HepG2 (cell line): Measurements from ENCODE around the gene BBS5. TPM values are rescaled to one million over a fixed set of nuclear protein-coding genes. Genes with fewer than 3 reads are reported as not detected.

Source experiments
- CHD2 ChIP-seq: IDR thresholded peaks from 2 replicates; pipeline ENCODE4 v1.6.1; 2011; ENCODE audit warnings: low read depth, low read length, improper control_type of control experiment
- ELF4 ChIP-seq: sonication (generic); formaldehyde crosslinking; IDR thresholded peaks from 2 replicates; pipeline ENCODE4 v1.5.0; 2020; ENCODE audit warnings: missing genetic modification reagents, mild to moderate bottlenecking, moderate library complexity, borderline replicate concordance
- HNRNPL ChIP-seq: fragments of 200-400 bp; formaldehyde crosslinking; IDR thresholded peaks from 2 replicates; pipeline ENCODE4 v1.6.1; 2017; ENCODE audit warnings: mild to moderate bottlenecking, low read depth, low read length
- HOXA5 ChIP-seq: sonication (generic); formaldehyde crosslinking; IDR thresholded peaks from 2 replicates; pipeline ENCODE4 v1.4.0; 2020; ENCODE audit warnings: missing genetic modification reagents
- JARID2 ChIP-seq: sonication (generic); formaldehyde crosslinking; IDR thresholded peaks from 2 replicates; pipeline ENCODE4 v1.8.1; 2023; ENCODE audit warnings: missing genetic modification reagents, inconsistent platforms; ENCODE audit not compliant: insufficient replicate concordance
- ONECUT2 ChIP-seq: sonication (generic); formaldehyde crosslinking; IDR thresholded peaks from 2 replicates; pipeline ENCODE4 v1.4.0; 2020; ENCODE audit warnings: missing genetic modification reagents
- RNF2 ChIP-seq: fragments of 450-650 bp; conservative IDR thresholded peaks from 2 replicates; pipeline ENCODE4 v1.6.1; 2016; ENCODE audit warnings: low read depth
- SP4 ChIP-seq: sonication (generic); formaldehyde crosslinking; IDR thresholded peaks from 2 replicates; pipeline ENCODE4 v1.8.1; 2023; ENCODE audit warnings: mild to moderate bottlenecking, missing genetic modification reagents
- SUZ12 ChIP-seq: fragments of 150-350 bp; IDR thresholded peaks from 2 replicates; pipeline ENCODE4 v1.6.1; 2014; ENCODE audit warnings: low read depth, low read length
- SYNCRIP ChIP-seq: fragments of 200-400 bp; formaldehyde crosslinking; IDR thresholded peaks from 2 replicates; pipeline ENCODE4 v1.6.1; 2018; ENCODE audit warnings: mild to moderate bottlenecking, low read depth, low read length; ENCODE audit not compliant: insufficient read depth
- TAF1 ChIP-seq: sonication (generic); formaldehyde crosslinking; IDR thresholded peaks from 2 replicates; pipeline ENCODE4 v1.4.0; 2020; ENCODE audit warnings: missing genetic modification reagents
- TBP ChIP-seq: sonication (generic); formaldehyde crosslinking; IDR thresholded peaks from 2 replicates; pipeline ENCODE4 v1.5.0; 2020; ENCODE audit warnings: missing genetic modification reagents
- TBX3 ChIP-seq: fragments of 450-650 bp; IDR thresholded peaks from 2 replicates; pipeline ENCODE4 v1.6.1; 2017; ENCODE audit warnings: antibody characterized with exemption, mild to moderate bottlenecking, inconsistent platforms, borderline replicate concordance
- TOE1 ChIP-seq: sonication (generic); formaldehyde crosslinking; IDR thresholded peaks from 2 replicates; pipeline ENCODE4 v1.4.0; 2020; ENCODE audit warnings: mild to moderate bottlenecking, missing genetic modification reagents
- ZFY ChIP-seq: sonication (generic); formaldehyde crosslinking; IDR thresholded peaks from 2 replicates; pipeline ENCODE4 v1.4.0; 2020; ENCODE audit warnings: missing genetic modification reagents
- ZNF367 ChIP-seq: sonication (generic); formaldehyde crosslinking; IDR thresholded peaks from 2 replicates; pipeline ENCODE4 v1.4.0; 2020; ENCODE audit warnings: missing genetic modification reagents, borderline replicate concordance
- ZNF501 ChIP-seq: sonication (generic); formaldehyde crosslinking; IDR thresholded peaks from 2 replicates; pipeline ENCODE4 v1.5.1; 2020; ENCODE audit warnings: mild to moderate bottlenecking, moderate library complexity, missing genetic modification reagents
- ZNF781 ChIP-seq: sonication (generic); formaldehyde crosslinking; IDR thresholded peaks from 2 replicates; pipeline ENCODE4 v1.5.1; 2020; ENCODE audit warnings: borderline replicate concordance, mild to moderate bottlenecking, missing genetic modification reagents; ENCODE audit errors: not compliant biosample characterization
- polyA plus RNA-seq, 8 experiments: library from polyadenylated mRNA; depleted of rRNA in 3 of 8; stranded (reverse) in 7 of 8; unstranded in 1 of 8; fragments of >200 nt; fragmentation: Illumina TruSeq in 4 of 8; extraction: Trizol in 4 of 8; gene quantifications; 2 replicates each; pipeline versions ENCODE4 v1.2.1 to v1.2.3, GENCODE V29; 2011 to 2016; ENCODE audit warnings: low read depth in 4 of 8, missing spikeins in 1 of 8, mixed read lengths in 1 of 8; ENCODE audit not compliant: insufficient read depth in 1 of 8
- total RNA-seq, 5 experiments: library from RNA; depleted of rRNA; stranded (reverse); fragments of >200 nt; fragmentation: Illumina TruSeq; extraction: Trizol; gene quantifications; 2 replicates each; pipeline ENCODE4 v1.2.3, GENCODE V29; 2016; ENCODE audit warnings: low read depth in 1 of 5
- TF ChIP-seq, protein P1 (sequence below): sonication (generic); formaldehyde crosslinking; IDR thresholded peaks from 2 replicates; pipeline ENCODE4 v1.5.1; 2020; ENCODE audit warnings: missing genetic modification reagents, mild to moderate bottlenecking, borderline replicate concordance
- TF ChIP-seq, protein P2 (sequence below): sonication (generic); formaldehyde crosslinking; IDR thresholded peaks from 2 replicates; pipeline ENCODE4 v1.5.0; 2020; ENCODE audit warnings: mild to moderate bottlenecking, missing genetic modification reagents
- TF ChIP-seq, protein P3 (sequence below): sonication (generic); formaldehyde crosslinking; IDR thresholded peaks from 2 replicates; pipeline ENCODE4 v1.5.0; 2020; ENCODE audit warnings: missing genetic modification reagents
- TF ChIP-seq, protein P4 (sequence below): sonication (generic); formaldehyde crosslinking; IDR thresholded peaks from 2 replicates; pipeline ENCODE4 v1.5.0; 2020; ENCODE audit warnings: missing genetic modification reagents, mild to moderate bottlenecking, borderline replicate concordance
- TF ChIP-seq, protein P5 (sequence below): sonication (generic); formaldehyde crosslinking; IDR thresholded peaks from 2 replicates; pipeline ENCODE4 v1.4.0; 2020; ENCODE audit warnings: missing genetic modification reagents
- TF ChIP-seq, protein P6 (sequence below): sonication (generic); formaldehyde crosslinking; IDR thresholded peaks from 2 replicates; pipeline ENCODE4 v1.8.1; 2023; ENCODE audit warnings: mild to moderate bottlenecking, missing genetic modification reagents, borderline replicate concordance

The BBS5 gene
- total and polyA plus RNA-seq, 2 of the 13 experiments (the other 11 are each of a cell fraction or from before 2014, with no cell fraction given) = 1.8 to 4.5 TPM

DNA sequence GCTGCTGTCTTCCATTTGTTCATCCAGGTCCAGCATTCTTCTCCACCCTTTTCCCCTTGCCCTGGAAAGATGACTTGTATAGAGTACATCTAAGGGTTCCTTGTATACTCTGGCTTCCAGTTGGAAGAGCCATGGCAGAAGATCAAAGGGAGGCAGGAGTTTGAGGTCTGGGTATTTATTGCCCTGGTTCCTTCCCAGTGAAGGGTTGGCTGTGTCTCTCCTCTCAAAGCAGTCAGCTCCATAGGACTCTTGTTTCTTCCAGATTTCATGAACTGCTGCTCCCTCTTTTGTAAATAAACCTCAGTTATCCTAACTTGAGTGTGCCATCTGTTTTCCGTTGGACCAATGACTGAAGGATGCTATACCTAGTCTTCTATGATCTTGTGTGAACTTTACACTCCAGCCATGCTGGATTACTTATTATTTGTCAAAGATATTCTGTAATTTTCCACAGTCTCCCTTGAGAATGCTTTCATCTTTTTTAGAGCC lies 6.4 kb downstream of the BBS5 start (continued):
- TF ChIP-seq TBX3 (no peak), CHD2 (no peak), TBP (CRISPR knock-in tag) (no peak), ZNF781 (CRISPR knock-in tag) (no peak), ONECUT2 (CRISPR knock-in tag) (no peak), SUZ12 (no peak), ELF4 (CRISPR knock-in tag) (no peak), HOXA5 (CRISPR knock-in tag) (no peak), SYNCRIP (no peak), TOE1 (CRISPR knock-in tag) (no peak), HNRNPL (no peak), ZNF367 (no peak), TAF1 (CRISPR knock-in tag) (no peak), RNF2 (no peak), SP4 (CRISPR knock-in tag) (no peak), ZFY (CRISPR knock-in tag) (no peak), JARID2 (CRISPR knock-in tag) (no peak), ZNF501 (CRISPR knock-in tag) (no peak)
- TF ChIP-seq, protein P1, sequence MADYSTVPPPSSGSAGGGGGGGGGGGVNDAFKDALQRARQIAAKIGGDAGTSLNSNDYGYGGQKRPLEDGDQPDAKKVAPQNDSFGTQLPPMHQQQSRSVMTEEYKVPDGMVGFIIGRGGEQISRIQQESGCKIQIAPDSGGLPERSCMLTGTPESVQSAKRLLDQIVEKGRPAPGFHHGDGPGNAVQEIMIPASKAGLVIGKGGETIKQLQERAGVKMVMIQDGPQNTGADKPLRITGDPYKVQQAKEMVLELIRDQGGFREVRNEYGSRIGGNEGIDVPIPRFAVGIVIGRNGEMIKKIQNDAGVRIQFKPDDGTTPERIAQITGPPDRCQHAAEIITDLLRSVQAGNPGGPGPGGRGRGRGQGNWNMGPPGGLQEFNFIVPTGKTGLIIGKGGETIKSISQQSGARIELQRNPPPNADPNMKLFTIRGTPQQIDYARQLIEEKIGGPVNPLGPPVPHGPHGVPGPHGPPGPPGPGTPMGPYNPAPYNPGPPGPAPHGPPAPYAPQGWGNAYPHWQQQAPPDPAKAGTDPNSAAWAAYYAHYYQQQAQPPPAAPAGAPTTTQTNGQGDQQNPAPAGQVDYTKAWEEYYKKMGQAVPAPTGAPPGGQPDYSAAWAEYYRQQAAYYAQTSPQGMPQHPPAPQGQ (CRISPR knock-in tag) = no peak
- TF ChIP-seq, protein P2, sequence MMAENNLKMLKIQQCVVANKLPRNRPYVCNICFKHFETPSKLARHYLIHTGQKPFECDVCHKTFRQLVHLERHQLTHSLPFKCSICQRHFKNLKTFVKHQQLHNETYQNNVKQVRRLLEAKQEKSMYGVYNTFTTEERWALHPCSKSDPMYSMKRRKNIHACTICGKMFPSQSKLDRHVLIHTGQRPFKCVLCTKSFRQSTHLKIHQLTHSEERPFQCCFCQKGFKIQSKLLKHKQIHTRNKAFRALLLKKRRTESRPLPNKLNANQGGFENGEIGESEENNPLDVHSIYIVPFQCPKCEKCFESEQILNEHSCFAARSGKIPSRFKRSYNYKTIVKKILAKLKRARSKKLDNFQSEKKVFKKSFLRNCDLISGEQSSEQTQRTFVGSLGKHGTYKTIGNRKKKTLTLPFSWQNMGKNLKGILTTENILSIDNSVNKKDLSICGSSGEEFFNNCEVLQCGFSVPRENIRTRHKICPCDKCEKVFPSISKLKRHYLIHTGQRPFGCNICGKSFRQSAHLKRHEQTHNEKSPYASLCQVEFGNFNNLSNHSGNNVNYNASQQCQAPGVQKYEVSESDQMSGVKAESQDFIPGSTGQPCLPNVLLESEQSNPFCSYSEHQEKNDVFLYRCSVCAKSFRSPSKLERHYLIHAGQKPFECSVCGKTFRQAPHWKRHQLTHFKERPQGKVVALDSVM = no peak
- TF ChIP-seq, protein P3, sequence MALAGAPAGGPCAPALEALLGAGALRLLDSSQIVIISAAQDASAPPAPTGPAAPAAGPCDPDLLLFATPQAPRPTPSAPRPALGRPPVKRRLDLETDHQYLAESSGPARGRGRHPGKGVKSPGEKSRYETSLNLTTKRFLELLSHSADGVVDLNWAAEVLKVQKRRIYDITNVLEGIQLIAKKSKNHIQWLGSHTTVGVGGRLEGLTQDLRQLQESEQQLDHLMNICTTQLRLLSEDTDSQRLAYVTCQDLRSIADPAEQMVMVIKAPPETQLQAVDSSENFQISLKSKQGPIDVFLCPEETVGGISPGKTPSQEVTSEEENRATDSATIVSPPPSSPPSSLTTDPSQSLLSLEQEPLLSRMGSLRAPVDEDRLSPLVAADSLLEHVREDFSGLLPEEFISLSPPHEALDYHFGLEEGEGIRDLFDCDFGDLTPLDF = no peak
- TF ChIP-seq, protein P4, sequence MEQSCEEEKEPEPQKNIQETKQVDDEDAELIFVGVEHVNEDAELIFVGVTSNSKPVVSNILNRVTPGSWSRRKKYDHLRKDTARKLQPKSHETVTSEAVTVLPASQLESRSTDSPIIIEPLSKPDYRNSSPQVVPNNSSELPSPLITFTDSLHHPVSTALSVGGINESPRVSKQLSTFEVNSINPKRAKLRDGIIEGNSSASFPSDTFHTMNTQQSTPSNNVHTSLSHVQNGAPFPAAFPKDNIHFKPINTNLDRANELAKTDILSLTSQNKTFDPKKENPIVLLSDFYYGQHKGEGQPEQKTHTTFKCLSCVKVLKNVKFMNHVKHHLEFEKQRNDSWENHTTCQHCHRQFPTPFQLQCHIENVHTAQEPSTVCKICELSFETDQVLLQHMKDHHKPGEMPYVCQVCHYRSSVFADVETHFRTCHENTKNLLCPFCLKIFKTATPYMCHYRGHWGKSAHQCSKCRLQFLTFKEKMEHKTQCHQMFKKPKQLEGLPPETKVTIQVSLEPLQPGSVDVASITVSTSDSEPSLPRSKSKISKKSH (CRISPR knock-in tag) = no peak
- TF ChIP-seq, protein P5, sequence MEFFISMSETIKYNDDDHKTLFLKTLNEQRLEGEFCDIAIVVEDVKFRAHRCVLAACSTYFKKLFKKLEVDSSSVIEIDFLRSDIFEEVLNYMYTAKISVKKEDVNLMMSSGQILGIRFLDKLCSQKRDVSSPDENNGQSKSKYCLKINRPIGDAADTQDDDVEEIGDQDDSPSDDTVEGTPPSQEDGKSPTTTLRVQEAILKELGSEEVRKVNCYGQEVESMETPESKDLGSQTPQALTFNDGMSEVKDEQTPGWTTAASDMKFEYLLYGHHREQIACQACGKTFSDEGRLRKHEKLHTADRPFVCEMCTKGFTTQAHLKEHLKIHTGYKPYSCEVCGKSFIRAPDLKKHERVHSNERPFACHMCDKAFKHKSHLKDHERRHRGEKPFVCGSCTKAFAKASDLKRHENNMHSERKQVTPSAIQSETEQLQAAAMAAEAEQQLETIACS = no peak
- TF ChIP-seq, protein P6, sequence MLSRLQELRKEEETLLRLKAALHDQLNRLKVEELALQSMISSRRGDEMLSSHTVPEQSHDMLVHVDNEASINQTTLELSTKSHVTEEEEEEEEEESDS (CRISPR knock-in tag) = no peak
